AG04450 (cell line): ENCODE data around the gene PIK3R5. TPM values are rescaled to one million over a fixed set of nuclear protein-coding genes. Genes with fewer than 3 reads are reported as not detected.

Experiments
- CTCF ChIA-PET: fragments of 300-600, 350-600 bp; formaldehyde crosslinking; extraction: SDS; loops from one replicate; lab custom pipeline; 2022; ENCODE audit warnings: antibody characterized with exemption, inconsistent platforms; lab: Charles Lee
- POLR2A ChIA-PET: fragments of 350-600 bp; formaldehyde crosslinking; extraction: SDS; loops from one replicate; lab custom pipeline; 2021; ENCODE audit warnings: antibody characterized with exemption, inconsistent platforms; lab: Yijun Ruan, JAX
- DNase-seq: peaks from one replicate; pipeline ENCODE4 v3.0.0-alpha.2; 2011; ENCODE audit warnings: low read depth, low spot score
- H3K27ac ChIP-seq: one replicate; pipeline ENCODE4 v1.5.1; 2012; ENCODE audit warnings: low read depth, low read length, control low read depth
- H3K27me3 ChIP-seq: one replicate; pipeline ENCODE4 v1.6.0; 2012; ENCODE audit warnings: low read length; ENCODE audit not compliant: control insufficient read depth, insufficient read depth
- H3K4me3 ChIP-seq: 2 replicates; pipeline ENCODE4 v1.5.1; 2011; ENCODE audit warnings: mild to moderate bottlenecking, low read depth, low read length, control low read depth
- H3K9me3 ChIP-seq: 2 replicates; pipeline ENCODE4 v1.5.1; 2012; ENCODE audit warnings: low read length; ENCODE audit not compliant: control insufficient read depth, insufficient read depth
- CTCF ChIP-seq: IDR thresholded peaks from 2 replicates; pipeline ENCODE4 v1.5.1; 2011; ENCODE audit warnings: low read depth, low read length, control low read depth, inconsistent platforms
- polyA plus RNA-seq: library from polyadenylated mRNA; depleted of rRNA; stranded (reverse); fragments of >200 nt; gene quantifications from 2 replicates; pipeline ENCODE4 v1.2.3, GENCODE V29; 2011

The PIK3R5 gene
- polyA plus RNA-seq, 1 experiment, result not detected

GRCh38 chr17:8976638-8977037 is 11.1 kb upstream of the PIK3R5 start:
- Histone ChIP-seq H3K27ac (no peak overlapping the region), H3K4me3 (no peak overlapping the region), H3K27me3 (no peaks in the 10 kb centered on the region), H3K9me3 (no peaks in the 10 kb centered on the region; the same call in 1 of the 2 replicates)
- no peak for TF ChIP-seq CTCF
- POLR2A ChIA-PET, result no interaction called here
- CTCF ChIA-PET, result no interaction called here
- DNase-seq, result no peak

- no peak for DNase-seq
- H3K27me3 ChIP-seq, result no peaks in the 10 kb centered on the region
- TF ChIP-seq CTCF, result no peak
- ChIA-PET POLR2A (no interaction called here), CTCF (no interaction called here)
- no peak overlapping the region for H3K27ac ChIP-seq
- H3K4me3 ChIP-seq, result no peak overlapping the region
- no peaks in the 10 kb centered on the region; the same call in 1 of the 2 replicates for H3K9me3 ChIP-seq
These were observed 9.7 kb upstream of the PIK3R5 start for GRCh38 chr17:8975091-8975725.

GRCh38 chr17:8969901-8970300 is 4.4 kb upstream of the PIK3R5 start:
- no peak for TF ChIP-seq CTCF
- peaks cover 9% of the 10 kb centered on the region; the same call in 1 of the 2 replicates for H3K9me3 ChIP-seq
- H3K27ac ChIP-seq, result no peak overlapping the region
- no peak for DNase-seq
- no peaks in the 10 kb centered on the region for H3K27me3 ChIP-seq
- no peak overlapping the region for H3K4me3 ChIP-seq
- ChIA-PET POLR2A (no interaction called here), CTCF (no interaction called here)

- Histone ChIP-seq H3K9me3 (peaks cover 12% of the 10 kb centered on the region; the same call in 1 of the 2 replicates), H3K27me3 (no peaks in the 10 kb centered on the region), H3K4me3 (no peak overlapping the region), H3K27ac (no peak overlapping the region)
- DNase-seq, result no peak
- no peak for TF ChIP-seq CTCF
- ChIA-PET CTCF (no interaction called here), POLR2A (no interaction called here)
These were observed 3.0 kb upstream of the PIK3R5 start for GRCh38 chr17:8968503-8968902.

- DNase-seq, result no peak
- H3K4me3 ChIP-seq, result no peak overlapping the region
- ChIA-PET POLR2A (no interaction called here), CTCF (no interaction called here)
- H3K27me3 ChIP-seq, result no peaks in the 10 kb centered on the region
- H3K27ac ChIP-seq, result no peak overlapping the region
- H3K9me3 ChIP-seq, result peaks cover 12% of the 10 kb centered on the region; the same call in 1 of the 2 replicates
- no peak for TF ChIP-seq CTCF
These were observed 2.4 kb upstream of the PIK3R5 start for GRCh38 chr17:8967861-8968260.
